Activated naive CD4-positive, alpha-beta T cell treated with anti-CD3 and anti-CD28 coated beads for 36 hours (primary cell): ENCODE results near the gene MPV17. TPM values are rescaled to one million over a fixed set of nuclear protein-coding genes. Genes with fewer than 3 reads are reported as not detected.

Experiments used
- CTCF ChIA-PET: fragments of 350-600 bp; sonication (Branson Sonifier 250); formaldehyde crosslinking; loops from one replicate; lab custom pipeline; 2021; ENCODE audit warnings: antibody characterized with exemption; lab: Charles Lee
- DNase-seq: peaks from one replicate; pipeline ENCODE4 v3.0.0-alpha.2; 2020
- H3K27ac Mint-ChIP-seq: one replicate; pipeline ENCODE4 v1.8.0; 2021; ENCODE audit warnings: mild to moderate bottlenecking, mixed read lengths
- H3K27me3 Mint-ChIP-seq: one replicate; pipeline ENCODE4 v1.8.0; 2021; ENCODE audit warnings: low read depth, mixed read lengths
- H3K36me3 Mint-ChIP-seq: one replicate; pipeline ENCODE4 v1.8.0; 2021; ENCODE audit warnings: low read depth, mixed read lengths
- H3K4me1 Mint-ChIP-seq: one replicate; pipeline ENCODE4 v1.8.0; 2021; ENCODE audit warnings: low read depth, mixed read lengths
- H3K4me3 Mint-ChIP-seq: one replicate; pipeline ENCODE4 v1.8.0; 2021; ENCODE audit warnings: mild to moderate bottlenecking, moderate library complexity, mixed read lengths
- H3K9me3 Mint-ChIP-seq: one replicate; pipeline ENCODE4 v1.8.0; 2021; ENCODE audit warnings: mixed read lengths
- intact Hi-C: fragments of 100-400 bp; cut with micrococcal nuclease; formaldehyde crosslinking; loops from one replicate; pipeline ENCODE4 v1.15.1; 2023
- total RNA-seq, 2 experiments: library from RNA; stranded (reverse); gene quantifications; one replicate each; pipeline ENCODE4 v1.2.3, GENCODE V29; 2021

The MPV17 gene
- total RNA-seq, 2 experiments from 2014 or later: 80.2 to 82.3 TPM

DNA sequence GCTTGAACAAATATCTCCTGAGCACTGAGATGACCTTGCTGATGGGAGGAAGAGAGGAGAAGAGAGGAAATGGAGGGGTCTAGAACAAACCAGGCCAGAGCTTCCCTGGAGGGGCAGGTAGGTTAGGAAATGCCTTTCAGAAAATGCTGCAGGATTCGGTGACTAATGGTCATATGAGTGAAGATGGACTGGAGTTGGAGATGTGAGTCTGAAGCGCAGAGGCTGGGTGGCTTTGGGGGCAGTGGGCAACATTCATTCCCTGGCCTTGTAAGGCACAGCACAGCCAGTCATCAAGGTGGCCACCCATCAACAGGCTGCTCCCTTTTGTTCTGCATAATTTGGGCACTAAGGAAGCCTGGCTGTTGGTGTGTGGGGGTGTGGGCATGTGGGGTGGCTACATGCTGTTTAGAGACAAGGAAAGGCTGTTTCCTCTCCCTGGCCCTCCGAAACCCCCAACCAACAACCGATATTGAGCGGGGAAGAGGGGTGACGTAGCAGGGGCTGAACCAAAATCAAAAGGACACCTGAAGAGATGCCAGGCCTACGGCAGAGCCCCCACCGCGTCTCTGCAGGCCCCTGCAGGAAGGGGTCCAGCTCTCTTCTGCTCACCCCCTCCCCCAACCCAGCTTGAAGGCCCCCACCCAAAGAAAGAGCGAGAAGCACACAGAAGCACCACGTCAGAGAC lies 61.5 kb downstream of the MPV17 start:
- H3K27ac Mint-ChIP-seq: no peak overlapping the region
- peak overlapping the region; percentile 41 for H3K4me3 Mint-ChIP-seq
- H3K4me1 Mint-ChIP-seq: peaks cover 26% of the 10 kb centered on the region
- H3K27me3 Mint-ChIP-seq: peaks cover 65% of the 10 kb centered on the region
- H3K36me3 Mint-ChIP-seq: no peaks in the 10 kb centered on the region
- H3K9me3 Mint-ChIP-seq: no peaks in the 10 kb centered on the region
- CTCF ChIA-PET: interaction anchor here (1.0 kb wide), 1 partner anchor 18 kb away, joined by 3 read pairs; no protein-coding TSS in a partner anchor
- intact Hi-C loops: loop anchor here (5.0 kb wide), 2 partner anchors 41 to 164 kb away; no protein-coding TSS in a partner anchor
- DNase-seq: no peak

Other genes starting within 250 kb of the MPV17 start
- under 1 TPM; 0.15 to 0.29 TPM for gene EMILIN1, start 244.5 kb downstream of the MPV17 start, total RNA-seq
- gene KHK, start 236.3 kb downstream of the MPV17 start, total RNA-seq: 10 to 100 TPM in 1 of 2 experiments, 1 to 10 TPM in 1; 9.5 to 10.2 TPM
- gene CGREF1, start 204.0 kb downstream of the MPV17 start, total RNA-seq: 1 to 10 TPM; 5.8 to 6.6 TPM
- gene ABHD1, start 199.3 kb downstream of the MPV17 start, total RNA-seq: under 1 TPM; 0.17 to 0.19 TPM
- gene PREB, start 188.5 kb downstream of the MPV17 start, total RNA-seq: 10 to 100 TPM; 45.2 to 49.5 TPM
- gene PRR30, start 183.7 kb downstream of the MPV17 start, total RNA-seq: not detected
- gene TCF23, start 174.1 kb downstream of the MPV17 start, total RNA-seq: not detected
- gene ATRAID, start 111.1 kb downstream of the MPV17 start, total RNA-seq: 10 to 100 TPM; 80.5 to 80.8 TPM
- 10 to 100 TPM; 22.6 to 24.8 TPM for gene SLC5A6, start 110.8 kb downstream of the MPV17 start, total RNA-seq
- gene CAD, start 105.7 kb downstream of the MPV17 start, total RNA-seq: 100 to 1,000 TPM; 109 to 112 TPM
- gene SLC30A3, start 60.0 kb downstream of the MPV17 start, total RNA-seq: under 1 TPM; 0.55 to 0.67 TPM
- not detected for gene DNAJC5G, start 47.7 kb downstream of the MPV17 start, total RNA-seq
- not detected for gene TRIM54, start 40.7 kb downstream of the MPV17 start, total RNA-seq
- under 1 TPM; 0.45 to 0.89 TPM for gene UCN, start 14.7 kb downstream of the MPV17 start, total RNA-seq
- 10 to 100 TPM; 62.9 to 72.3 TPM for gene GTF3C2, start 33.7 kb upstream of the MPV17 start, total RNA-seq
- gene EIF2B4, start 47.2 kb upstream of the MPV17 start, total RNA-seq: 10 to 100 TPM; 24.4 to 25.2 TPM
- 10 to 100 TPM; 68.5 to 75.5 TPM for gene SNX17, start 47.5 kb upstream of the MPV17 start, total RNA-seq
- 1 to 10 TPM; 4.9 to 5.2 TPM for gene ZNF513, start 57.6 kb upstream of the MPV17 start, total RNA-seq
- gene PPM1G, start 86.5 kb upstream of the MPV17 start, total RNA-seq: 100 to 1,000 TPM in 1 of 2 experiments, 10 to 100 TPM in 1; 92.3 to 101 TPM
- gene NRBP1, start 105.5 kb upstream of the MPV17 start, total RNA-seq: 10 to 100 TPM; 60.0 to 63.3 TPM
- gene KRTCAP3, start 119.3 kb upstream of the MPV17 start, total RNA-seq: 1 to 10 TPM; 5.0 to 6.7 TPM
- gene IFT172, start 166.6 kb upstream of the MPV17 start, total RNA-seq: 10 to 100 TPM in 1 of 2 experiments, 1 to 10 TPM in 1; 9.2 to 12.7 TPM
- gene FNDC4, start 172.1 kb upstream of the MPV17 start, total RNA-seq: not detected
- gene GCKR, start 173.7 kb upstream of the MPV17 start, total RNA-seq: not detected